Activated B cell treated with CpG ODN at 0.5 μM for 24 hours (primary cell): ENCODE results near the gene MMEL1. TPM values are rescaled to one million over a fixed set of nuclear protein-coding genes. Genes with fewer than 3 reads are reported as not detected.

Experiments
- ATAC-seq: fragments of 200-7000 bp; cut with Tn5 transposase; one replicate; pipeline ENCODE4 v1.10.0; 2021; ENCODE audit warnings: low read depth, mild to moderate bottlenecking, moderate library complexity
- CTCF ChIA-PET: fragments of 350-600 bp; sonication (Branson Sonifier 250); formaldehyde crosslinking; loops from one replicate; lab custom pipeline; 2021; ENCODE audit warnings: antibody characterized with exemption; lab: Charles Lee
- POLR2A ChIA-PET: fragments of 350-600 bp; sonication (Branson Sonifier 250); formaldehyde crosslinking; loops from one replicate; lab custom pipeline; 2021; ENCODE audit warnings: antibody characterized with exemption; lab: Charles Lee
- DNase-seq: peaks from one replicate; pipeline ENCODE4 v3.0.0; 2022
- H3K27ac Mint-ChIP-seq: one replicate; pipeline ENCODE4 v1.8.0; 2020; ENCODE audit warnings: mixed read lengths
- H3K27me3 Mint-ChIP-seq: one replicate; pipeline ENCODE4 v1.8.0; 2021; ENCODE audit warnings: mixed read lengths
- H3K36me3 Mint-ChIP-seq: one replicate; pipeline ENCODE4 v1.8.0; 2021; ENCODE audit warnings: low read depth, mixed read lengths
- H3K4me1 Mint-ChIP-seq: one replicate; pipeline ENCODE4 v1.8.0; 2021; ENCODE audit warnings: mixed read lengths
- H3K4me3 Mint-ChIP-seq: one replicate; pipeline ENCODE4 v1.8.0; 2020; ENCODE audit warnings: mild to moderate bottlenecking, mixed read lengths
- H3K9me3 Mint-ChIP-seq: one replicate; pipeline ENCODE4 v1.8.0; 2020; ENCODE audit warnings: mixed read lengths
- intact Hi-C: fragments of 100-400 bp; cut with micrococcal nuclease; formaldehyde crosslinking; loops from one replicate; pipeline ENCODE4 v1.15.1; 2024
- total RNA-seq: library from RNA; stranded (reverse); gene quantifications from 2 replicates; pipeline ENCODE4 v1.2.3, GENCODE V29; 2022
- TF ChIP-seq, protein P1 (sequence below): fragments of 200-600 bp; IDR thresholded peaks from one replicate; pipeline ENCODE4 v1.8.0; 2022; ENCODE audit warnings: antibody characterized with exemption, mild to moderate bottlenecking

MMEL1 gene
- total RNA-seq, 1 donor from 2014 or later = not detected

DNA sequence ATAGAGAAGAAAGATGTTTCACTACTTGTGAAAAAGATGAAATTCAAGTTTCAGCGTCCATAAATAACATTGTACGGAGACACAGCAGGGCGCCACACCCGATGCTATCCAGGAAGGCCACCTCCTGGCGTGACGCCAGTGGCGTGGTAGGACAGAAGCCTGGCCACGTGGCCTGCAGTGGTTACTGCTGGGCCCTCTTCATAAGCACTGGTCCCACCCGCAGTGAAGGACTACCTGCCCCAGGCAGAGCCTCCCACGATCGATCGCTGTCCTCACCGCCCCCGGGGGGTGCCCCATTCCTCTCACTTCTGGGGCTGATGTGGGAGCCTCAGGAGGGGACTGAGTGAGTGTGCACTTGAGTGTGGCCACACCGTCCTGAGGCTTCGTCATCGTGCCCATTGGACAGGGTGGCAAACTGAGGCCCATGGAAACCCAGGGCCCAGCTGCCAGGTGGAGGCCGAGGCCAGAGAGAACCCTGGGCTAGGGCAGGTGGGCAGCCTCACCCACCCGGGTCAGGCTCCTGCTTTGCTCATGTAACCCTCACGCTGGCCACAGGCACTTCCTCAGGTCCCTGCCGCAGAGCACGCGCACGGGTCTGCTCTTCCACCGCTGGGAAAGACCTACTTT lies 91.1 kb downstream of the MMEL1 start:
- Mint-ChIP-seq H3K9me3 (no peaks in the 10 kb centered on the region), H3K4me1 (peaks cover 2% of the 10 kb centered on the region), H3K36me3 (no peaks in the 10 kb centered on the region), H3K27ac (no peak overlapping the region), H3K4me3 (no peak overlapping the region), H3K27me3 (peaks cover 6% of the 10 kb centered on the region)
- TF ChIP-seq, protein P1, sequence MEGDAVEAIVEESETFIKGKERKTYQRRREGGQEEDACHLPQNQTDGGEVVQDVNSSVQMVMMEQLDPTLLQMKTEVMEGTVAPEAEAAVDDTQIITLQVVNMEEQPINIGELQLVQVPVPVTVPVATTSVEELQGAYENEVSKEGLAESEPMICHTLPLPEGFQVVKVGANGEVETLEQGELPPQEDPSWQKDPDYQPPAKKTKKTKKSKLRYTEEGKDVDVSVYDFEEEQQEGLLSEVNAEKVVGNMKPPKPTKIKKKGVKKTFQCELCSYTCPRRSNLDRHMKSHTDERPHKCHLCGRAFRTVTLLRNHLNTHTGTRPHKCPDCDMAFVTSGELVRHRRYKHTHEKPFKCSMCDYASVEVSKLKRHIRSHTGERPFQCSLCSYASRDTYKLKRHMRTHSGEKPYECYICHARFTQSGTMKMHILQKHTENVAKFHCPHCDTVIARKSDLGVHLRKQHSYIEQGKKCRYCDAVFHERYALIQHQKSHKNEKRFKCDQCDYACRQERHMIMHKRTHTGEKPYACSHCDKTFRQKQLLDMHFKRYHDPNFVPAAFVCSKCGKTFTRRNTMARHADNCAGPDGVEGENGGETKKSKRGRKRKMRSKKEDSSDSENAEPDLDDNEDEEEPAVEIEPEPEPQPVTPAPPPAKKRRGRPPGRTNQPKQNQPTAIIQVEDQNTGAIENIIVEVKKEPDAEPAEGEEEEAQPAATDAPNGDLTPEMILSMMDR = no peak
- intact Hi-C loops = no loop called here
- ChIA-PET CTCF (no interaction called here), POLR2A (interaction anchor here (0.6 to 1.6 kb wide), 3 partner anchors 16 to 44 kb away, joined by 3 to 8 read pairs (median 5); partner anchors contain the start of genes PANK4 and PRXL2B)
- ATAC-seq (no peak), DNase-seq (no peak)

DNA sequence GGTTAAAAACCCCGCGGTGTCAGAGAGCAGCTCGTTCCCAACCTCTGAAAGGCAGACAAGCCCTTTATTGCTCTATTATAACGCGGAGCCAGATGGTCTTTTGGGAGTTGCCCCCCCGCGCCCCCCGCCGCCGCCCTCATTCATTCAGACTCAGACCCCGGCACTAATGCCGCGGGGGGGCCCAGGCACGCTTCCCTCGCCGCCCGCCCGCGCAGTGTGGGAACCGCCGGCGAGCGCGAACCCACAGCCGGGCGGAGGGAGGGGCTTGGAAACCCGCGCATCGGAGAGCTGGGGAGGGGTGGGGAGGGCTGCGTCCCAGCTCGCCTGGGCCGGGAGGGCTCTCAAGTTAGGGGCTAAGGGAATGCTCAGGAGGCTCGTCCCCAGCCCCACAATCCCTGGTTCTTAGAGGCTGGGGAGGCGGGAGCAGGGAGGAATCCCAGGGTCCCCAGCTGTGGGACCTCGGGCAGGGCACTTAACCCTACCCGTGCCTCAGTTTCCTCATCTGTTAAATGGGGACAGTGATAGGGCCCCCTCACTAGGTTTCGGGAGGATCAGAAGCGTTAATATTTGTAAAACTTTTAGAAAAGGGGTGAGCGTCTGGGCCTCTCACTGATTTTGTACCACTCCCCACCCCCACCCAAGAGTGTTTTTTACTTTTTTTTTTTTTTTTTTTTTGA lies 91.9 kb downstream of the MMEL1 start:
- intact Hi-C loops = no loop called here
- peaks cover 2% of the 10 kb centered on the region for H3K4me1 Mint-ChIP-seq
- no peak overlapping the region for H3K4me3 Mint-ChIP-seq
- H3K9me3 Mint-ChIP-seq = no peaks in the 10 kb centered on the region
- peaks cover 6% of the 10 kb centered on the region for H3K27me3 Mint-ChIP-seq
- ATAC-seq = no peak
- ChIA-PET POLR2A (interaction anchor here (0.6 to 1.4 kb wide), 4 partner anchors 15 to 45 kb away, joined by 3 to 5 read pairs (median 3); partner anchors contain the start of genes PANK4 and PRXL2B), CTCF (no interaction called here)
- TF ChIP-seq, protein P1 = no peak
- no peak overlapping the region for H3K27ac Mint-ChIP-seq
- DNase-seq = no peak
- H3K36me3 Mint-ChIP-seq = no peaks in the 10 kb centered on the region

Other genes with a start within 250 kb of the MMEL1 start
- 15.6 and 17.8 TPM in 2 replicates for gene MORN1, start 241.5 kb downstream of the MMEL1 start, total RNA-seq
- gene RER1, start 241.2 kb downstream of the MMEL1 start, total RNA-seq = 102 and 105 TPM in 2 replicates
- gene PEX10, start 220.5 kb downstream of the MMEL1 start, total RNA-seq = 17.4 and 18.9 TPM in 2 replicates
- gene PLCH2, start 156.7 kb downstream of the MMEL1 start, total RNA-seq = 6.0 and 6.1 TPM in 2 replicates
- gene PANK4, start 106.4 kb downstream of the MMEL1 start, total RNA-seq = 43.1 and 54.0 TPM in 2 replicates
- gene HES5, start 102.8 kb downstream of the MMEL1 start, total RNA-seq = not detected in 2 replicates
- 140 and 148 TPM in 2 replicates for gene TNFRSF14, start 76.6 kb downstream of the MMEL1 start, total RNA-seq
- 12.6 and 13.5 TPM in 2 replicates for gene PRXL2B, start 46.2 kb downstream of the MMEL1 start, total RNA-seq
- 3.6 and 4.5 TPM in 2 replicates for gene TTC34, start 168.7 kb upstream of the MMEL1 start, total RNA-seq